Caco-2 (cell line): ENCODE measurements around the gene LTF. TPM values are rescaled to one million over a fixed set of nuclear protein-coding genes. Genes with fewer than 3 reads are reported as not detected.
"Not testable (repeated sequence)": the region's sequence is repeated elsewhere in the genome, so short reads cannot be mapped to it uniquely, and the experiment has no call there.

Experiments
- BruUV-seq: library from RNA; stranded (reverse); fragments of 400-500 nt; replicated peaks from 2 replicates; lab custom pipeline; 2021; lab: Mats Ljungman, UMichigan
- CTCF ChIA-PET: fragments of 300-600 bp; sonication (Branson Sonifier 250); formaldehyde crosslinking; loops from one replicate; lab custom pipeline; 2022; ENCODE audit warnings: antibody characterized with exemption; lab: Charles Lee
- POLR2A ChIA-PET: fragments of 300-600 bp; sonication (Branson Sonifier 250); formaldehyde crosslinking; loops from one replicate; lab custom pipeline; 2022; ENCODE audit warnings: antibody characterized with exemption; lab: Charles Lee
- DNase-seq, 2 experiments: peaks; one replicate each; pipeline versions ENCODE4 v3.0.0 to v3.0.0-alpha.2; 2020 to 2022
- H3K27me3 ChIP-seq: replicated peaks from 2 replicates; pipeline ENCODE4 v1.6.0; 2011; ENCODE audit warnings: low read length; ENCODE audit not compliant: control insufficient read depth, insufficient read depth
- H3K36me3 ChIP-seq: 2 replicates; pipeline ENCODE4 v1.5.1; 2011; ENCODE audit warnings: low read length; ENCODE audit not compliant: control insufficient read depth, insufficient read depth
- H3K4me1 ChIP-seq: fragments of 250-450 bp; sonication (Bioruptor Pico); 2 replicates; pipeline ENCODE4 v1.5.1; 2020; ENCODE audit warnings: mild to moderate bottlenecking
- H3K4me3 ChIP-seq: 2 replicates; pipeline ENCODE4 v1.5.1; 2011; ENCODE audit warnings: low read depth, mild to moderate bottlenecking, control low read depth, low read length
- H3K9me3 ChIP-seq: fragments of 250-450 bp; sonication (Bioruptor Pico); 2 replicates; pipeline ENCODE4 v1.5.1; 2020; ENCODE audit warnings: mild to moderate bottlenecking, moderate library complexity
- H3K27ac Mint-ChIP-seq: one replicate; pipeline ENCODE4 v1.8.0; 2022; ENCODE audit warnings: mixed read lengths; ENCODE audit not compliant: unreplicated experiment
- H3K27me3 Mint-ChIP-seq: one replicate; pipeline ENCODE4 v1.8.0; 2022; ENCODE audit warnings: mixed read lengths; ENCODE audit not compliant: insufficient read depth, unreplicated experiment
- H3K36me3 Mint-ChIP-seq: one replicate; pipeline ENCODE4 v1.8.0; 2022; ENCODE audit warnings: mild to moderate bottlenecking, mixed read lengths; ENCODE audit not compliant: insufficient read depth, unreplicated experiment
- H3K4me1 Mint-ChIP-seq: one replicate; pipeline ENCODE4 v1.8.0; 2022; ENCODE audit warnings: low read depth, mixed read lengths; ENCODE audit not compliant: unreplicated experiment
- H3K4me3 Mint-ChIP-seq: one replicate; pipeline ENCODE4 v1.8.0; 2022; ENCODE audit warnings: mild to moderate bottlenecking, moderate library complexity, mixed read lengths; ENCODE audit not compliant: unreplicated experiment
- H3K9me3 Mint-ChIP-seq: one replicate; pipeline ENCODE4 v1.8.0; 2022; ENCODE audit warnings: mixed read lengths; ENCODE audit not compliant: unreplicated experiment
- CTCF ChIP-seq, 2 experiments: fragments of 200-600 bp in 1 of 2; IDR thresholded peaks; 1 replicate in 1 of 2; 2 replicates in 1 of 2; pipeline versions ENCODE4 v1.5.1 to v1.8.0; 2011 to 2022; ENCODE audit warnings: antibody characterized with exemption in 1 of 2, control low read depth in 1 of 2, inconsistent platforms in 1 of 2, low read depth in 1 of 2, low read length in 1 of 2, mild to moderate bottlenecking in 1 of 2, moderate library complexity in 1 of 2; ENCODE audit not compliant: insufficient read depth in 1 of 2, severe bottlenecking in 1 of 2, unreplicated experiment in 1 of 2
- intact Hi-C: fragments of 100-400 bp; cut with micrococcal nuclease; formaldehyde crosslinking; loops from one replicate; pipeline ENCODE4 v1.10.0; 2022; ENCODE audit not compliant: unreplicated experiment
- total RNA-seq: library from RNA; stranded (reverse); gene quantifications from 2 replicates; pipeline ENCODE4 v1.2.3, GENCODE V29; 2022

The LTF gene
- total RNA-seq, 1 experiment from 2014 or later: not detected

- Mint-ChIP-seq H3K4me1 (peaks cover 12% of the 10 kb centered on the region), H3K36me3 (no peaks in the 10 kb centered on the region), H3K9me3 (peaks cover 33% of the 10 kb centered on the region), H3K4me3 (no peak overlapping the region), H3K27ac (no peak overlapping the region), H3K27me3 (no peaks in the 10 kb centered on the region)
- intact Hi-C loops: no loop called here
- H3K4me1 ChIP-seq: peaks cover 20% of the 10 kb centered on the region
- CTCF ChIA-PET: interaction anchor here (0.6 kb wide), 1 partner anchor 50 kb away, joined by 3 read pairs; no protein-coding TSS in a partner anchor
- no TSS peak for BruUV-seq
- H3K4me3 ChIP-seq: no peak overlapping the region
- no peak for TF ChIP-seq CTCF (IDR thresholded peaks at IDR 0.05; ENCODE audit: insufficient read depth in 1 of 2, low read depth in 1 of 2, low read length in 1 of 2, severe bottlenecking in 1 of 2, unreplicated experiment in 1 of 2)
- POLR2A ChIA-PET: no interaction called here
- H3K27me3 ChIP-seq: no peaks in the 10 kb centered on the region
- H3K36me3 ChIP-seq: no peaks in the 10 kb centered on the region
- DNase-seq: no peak
- H3K9me3 ChIP-seq: peaks cover 3% of the 10 kb centered on the region; the same call in 1 of the 2 replicates
Observed at GRCh38 chr3:46433841-46434240, 30.9 kb downstream of the LTF start.

GRCh38 chr3:46433118-46433517, 31.6 kb downstream of the LTF start:
- H3K36me3 Mint-ChIP-seq, H3K27ac Mint-ChIP-seq, intact Hi-C loops, H3K27me3 Mint-ChIP-seq, H3K4me3 Mint-ChIP-seq, H3K4me3 ChIP-seq, H3K36me3 ChIP-seq, H3K9me3 ChIP-seq, H3K27me3 ChIP-seq, POLR2A ChIA-PET, BruUV-seq: not testable (repeated sequence)
- DNase-seq: peak; percentile 42 to 62
- CTCF ChIA-PET: interaction anchor here (0.6 kb wide), 1 partner anchor 49 kb away, joined by 3 read pairs; no protein-coding TSS in a partner anchor
- peaks cover 26% of the 10 kb centered on the region for H3K4me1 ChIP-seq
- Mint-ChIP-seq H3K9me3 (peaks cover 33% of the 10 kb centered on the region), H3K4me1 (peaks cover 12% of the 10 kb centered on the region)

- H3K4me3 ChIP-seq, BruUV-seq, H3K27me3 ChIP-seq, H3K36me3 Mint-ChIP-seq, H3K4me3 Mint-ChIP-seq, POLR2A ChIA-PET, H3K27me3 Mint-ChIP-seq, DNase-seq, H3K36me3 ChIP-seq, H3K9me3 ChIP-seq, H3K27ac Mint-ChIP-seq, intact Hi-C loops, CTCF ChIA-PET: not testable (repeated sequence)
- H3K9me3 Mint-ChIP-seq: peaks cover 33% of the 10 kb centered on the region
- H3K4me1 Mint-ChIP-seq: peaks cover 14% of the 10 kb centered on the region
- peaks cover 31% of the 10 kb centered on the region for H3K4me1 ChIP-seq
Observed at GRCh38 chr3:46431905-46432304, 32.8 kb downstream of the LTF start.

GRCh38 chr3:46430879-46431278, 33.8 kb downstream of the LTF start:
- Mint-ChIP-seq H3K9me3 (peaks cover 33% of the 10 kb centered on the region), H3K4me1 (peaks cover 21% of the 10 kb centered on the region)
- peaks cover 36% of the 10 kb centered on the region for H3K4me1 ChIP-seq
- H3K36me3 Mint-ChIP-seq, H3K9me3 ChIP-seq, H3K27me3 Mint-ChIP-seq, H3K36me3 ChIP-seq, H3K27me3 ChIP-seq, BruUV-seq, DNase-seq, H3K4me3 Mint-ChIP-seq, POLR2A ChIA-PET, H3K27ac Mint-ChIP-seq, intact Hi-C loops, H3K4me3 ChIP-seq, CTCF ChIA-PET: not testable (repeated sequence)
